ENCODE measurements around the gene PLXDC2.

DNA sequence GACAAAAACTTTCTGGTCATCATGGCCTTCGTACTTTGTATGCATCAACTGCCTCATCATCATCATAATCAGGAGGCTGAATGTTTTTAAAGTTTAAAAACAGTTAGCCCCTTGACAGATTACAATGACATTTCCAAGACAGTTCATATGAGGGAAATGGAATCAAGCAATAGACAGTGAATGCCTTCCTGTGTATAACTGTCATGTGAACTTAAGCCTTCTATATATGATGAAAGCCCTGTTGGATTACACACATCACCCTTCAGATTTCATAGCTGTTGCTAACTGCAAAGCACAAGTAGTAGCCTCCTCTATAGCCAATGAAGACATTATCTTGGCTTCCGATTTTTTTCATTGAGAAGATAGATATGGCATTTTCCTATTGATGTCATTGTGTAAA is 154.0 kb downstream of the PLXDC2 start:
- TF ChIP-seq, protein P1, sequence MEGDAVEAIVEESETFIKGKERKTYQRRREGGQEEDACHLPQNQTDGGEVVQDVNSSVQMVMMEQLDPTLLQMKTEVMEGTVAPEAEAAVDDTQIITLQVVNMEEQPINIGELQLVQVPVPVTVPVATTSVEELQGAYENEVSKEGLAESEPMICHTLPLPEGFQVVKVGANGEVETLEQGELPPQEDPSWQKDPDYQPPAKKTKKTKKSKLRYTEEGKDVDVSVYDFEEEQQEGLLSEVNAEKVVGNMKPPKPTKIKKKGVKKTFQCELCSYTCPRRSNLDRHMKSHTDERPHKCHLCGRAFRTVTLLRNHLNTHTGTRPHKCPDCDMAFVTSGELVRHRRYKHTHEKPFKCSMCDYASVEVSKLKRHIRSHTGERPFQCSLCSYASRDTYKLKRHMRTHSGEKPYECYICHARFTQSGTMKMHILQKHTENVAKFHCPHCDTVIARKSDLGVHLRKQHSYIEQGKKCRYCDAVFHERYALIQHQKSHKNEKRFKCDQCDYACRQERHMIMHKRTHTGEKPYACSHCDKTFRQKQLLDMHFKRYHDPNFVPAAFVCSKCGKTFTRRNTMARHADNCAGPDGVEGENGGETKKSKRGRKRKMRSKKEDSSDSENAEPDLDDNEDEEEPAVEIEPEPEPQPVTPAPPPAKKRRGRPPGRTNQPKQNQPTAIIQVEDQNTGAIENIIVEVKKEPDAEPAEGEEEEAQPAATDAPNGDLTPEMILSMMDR (IDR thresholded peaks at IDR 0.05): no peak
- TF ChIP-seq POLR2A (IDR thresholded peaks at IDR 0.05) (no peak), POLR2AphosphoS5 (IDR thresholded peaks at IDR 0.05) (no peak)
